Body of pancreas (tissue), 4 donors: ENCODE data around the gene POR. TPM values are rescaled to one million over a fixed set of nuclear protein-coding genes. Genes with fewer than 3 reads are reported as not detected.

ENCODE experiments used
- ATAC-seq: fragments of 150-250 bp; one replicate; pipeline ENCODE4 v1.9.1; 2016
- DNase-seq, 4 donors: peaks; one replicate each; pipeline ENCODE4 v3.0.0-alpha.2; 2019
- H3K27ac ChIP-seq, 4 donors: fragments of 200-600 bp; sonication (generic); 1 replicate in 3 of 4; 2 replicates in 1 of 4; pipeline versions ENCODE4 v1.5.1 to v1.6.1; 2016 to 2019; ENCODE audit warnings: mild to moderate bottlenecking in 1 of 4, mixed read lengths in 1 of 4, moderate library complexity in 1 of 4
- H3K27me3 ChIP-seq, 2 donors: fragments of 200-600 bp; sonication (generic); one replicate each; pipeline ENCODE4 v1.6.0; 2016; ENCODE audit warnings: mild to moderate bottlenecking in 1 of 2
- H3K36me3 ChIP-seq, 2 donors: fragments of 200-600 bp; sonication (generic); replicated peaks in 1 of 2; 2 replicates each; pipeline ENCODE4 v1.5.1; 2016; ENCODE audit warnings: low read depth in 2 of 2; ENCODE audit not compliant: insufficient read depth in 1 of 2
- H3K4me1 ChIP-seq: fragments of 200-600 bp; sonication (generic); one replicate; pipeline ENCODE4 v1.6.0; 2016
- H3K4me3 ChIP-seq, 2 donors: fragments of 200-600 bp; sonication (generic); 1 replicate in 1 of 2; 2 replicates in 1 of 2; pipeline ENCODE4 v1.5.1; 2016 to 2019
- H3K9me3 ChIP-seq, 3 donors: fragments of 200-600 bp; sonication (generic); 1 replicate in 2 of 3; 2 replicates in 1 of 3; pipeline ENCODE4 v1.5.1; 2016
- POLR2A ChIP-seq, 3 donors: fragments of 450-650 bp; IDR thresholded peaks; one replicate each; pipeline ENCODE4 v1.6.1; 2016; ENCODE audit warnings: antibody characterized with exemption in 3 of 3, mild to moderate bottlenecking in 2 of 3
- WGBS, 2 donors: methylation state at CpG; one replicate each; pipeline ENCODE4 v1.1.5; 2017; 5-methylcytosine and 5-hydroxymethylcytosine counted together
- intact Hi-C: fragments of 100-400 bp; cut with DNase I; formaldehyde crosslinking; loops from one replicate; pipeline ENCODE4 v1.15.1; 2023
- total RNA-seq, 2 donors: library from RNA; depleted of rRNA; stranded (reverse); fragments of >200 nt; gene quantifications; one replicate each; pipeline ENCODE4 v1.1.0, GENCODE V29; 2016
- TF ChIP-seq, protein P1 (sequence below), 7 experiments: fragments of 450-650 bp in 4 of 7; fragments of 200-600 bp in 3 of 7; sonication (generic) in 3 of 7; IDR thresholded peaks; one replicate each; pipeline ENCODE4 v1.5.1; 2016 to 2019; ENCODE audit warnings: antibody characterized with exemption in 7 of 7

The POR gene
- total RNA-seq, 2 donors from 2014 or later: 54.2 to 118 TPM

DNA sequence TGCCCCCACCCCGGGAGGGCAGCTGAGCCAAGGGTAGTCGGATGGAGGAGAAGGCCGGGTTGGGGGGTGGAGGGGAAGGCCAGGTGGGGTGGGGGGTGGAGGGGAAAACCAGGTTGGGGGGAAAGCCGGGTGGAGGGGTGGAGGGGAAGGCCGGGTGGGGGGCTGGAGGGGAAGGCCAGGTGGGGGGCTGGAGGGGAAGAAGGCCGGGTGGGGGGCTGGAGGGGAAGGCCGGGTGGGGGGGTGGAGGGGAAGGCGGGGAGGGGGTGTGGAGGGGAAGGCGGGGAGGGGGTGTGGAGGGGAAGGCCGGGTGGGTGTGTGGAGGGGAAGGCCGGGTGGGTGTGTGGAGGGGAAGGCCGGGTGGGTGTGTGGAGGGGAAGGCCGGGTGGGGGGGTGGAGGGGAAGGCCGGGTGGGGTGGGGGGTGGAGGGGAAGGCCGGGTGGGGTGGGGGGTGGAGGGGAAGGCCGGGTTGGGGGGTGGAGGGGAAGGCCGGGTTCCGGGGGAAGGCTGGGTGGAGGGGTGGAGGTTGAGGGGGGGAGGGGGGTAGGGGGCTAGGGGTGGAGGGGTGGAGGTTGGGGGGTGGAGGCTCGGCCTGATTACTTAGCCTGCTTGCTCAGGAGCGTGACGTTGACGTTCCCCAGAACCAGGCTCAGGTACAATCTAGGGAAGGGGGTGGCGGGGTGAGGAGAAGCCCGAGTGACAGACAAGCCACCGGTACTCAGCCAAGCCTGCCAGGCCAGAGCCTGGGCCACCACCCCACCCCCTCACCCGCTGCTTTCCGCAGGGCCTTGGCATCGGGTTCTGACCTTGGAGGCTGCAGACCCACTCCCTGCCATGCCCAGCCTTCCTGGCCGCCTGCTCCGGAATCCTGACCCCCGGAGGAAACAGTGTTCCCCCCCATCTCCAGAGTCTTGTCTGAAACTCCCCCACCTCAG lies 73.9 kb downstream of the POR start:
- no peaks in the 10 kb centered on the region for H3K27me3 ChIP-seq
- WGBS, 2 donors: 20 to 22% methylated on average over 13 to 16 of the region's 31 CpGs
- H3K4me1 ChIP-seq: peaks cover 44% of the 10 kb centered on the region
- peak; percentile 67 for ATAC-seq
- H3K36me3 ChIP-seq: peaks cover 0 to 15% of the 10 kb centered on the region in 2 donors
- TF ChIP-seq, protein P1, sequence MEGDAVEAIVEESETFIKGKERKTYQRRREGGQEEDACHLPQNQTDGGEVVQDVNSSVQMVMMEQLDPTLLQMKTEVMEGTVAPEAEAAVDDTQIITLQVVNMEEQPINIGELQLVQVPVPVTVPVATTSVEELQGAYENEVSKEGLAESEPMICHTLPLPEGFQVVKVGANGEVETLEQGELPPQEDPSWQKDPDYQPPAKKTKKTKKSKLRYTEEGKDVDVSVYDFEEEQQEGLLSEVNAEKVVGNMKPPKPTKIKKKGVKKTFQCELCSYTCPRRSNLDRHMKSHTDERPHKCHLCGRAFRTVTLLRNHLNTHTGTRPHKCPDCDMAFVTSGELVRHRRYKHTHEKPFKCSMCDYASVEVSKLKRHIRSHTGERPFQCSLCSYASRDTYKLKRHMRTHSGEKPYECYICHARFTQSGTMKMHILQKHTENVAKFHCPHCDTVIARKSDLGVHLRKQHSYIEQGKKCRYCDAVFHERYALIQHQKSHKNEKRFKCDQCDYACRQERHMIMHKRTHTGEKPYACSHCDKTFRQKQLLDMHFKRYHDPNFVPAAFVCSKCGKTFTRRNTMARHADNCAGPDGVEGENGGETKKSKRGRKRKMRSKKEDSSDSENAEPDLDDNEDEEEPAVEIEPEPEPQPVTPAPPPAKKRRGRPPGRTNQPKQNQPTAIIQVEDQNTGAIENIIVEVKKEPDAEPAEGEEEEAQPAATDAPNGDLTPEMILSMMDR (IDR thresholded peaks at IDR 0.05): no peak
- TF ChIP-seq POLR2A (IDR thresholded peaks at IDR 0.05): no peak
- H3K4me3 ChIP-seq: no peak overlapping the region
- intact Hi-C loops: no loop called here
- no peaks in the 10 kb centered on the region for H3K9me3 ChIP-seq
- peak overlapping the region; percentile 50 to 95 (median 86) for H3K27ac ChIP-seq
- DNase-seq: peak; percentile 74 to 89 (median 84)

DNA sequence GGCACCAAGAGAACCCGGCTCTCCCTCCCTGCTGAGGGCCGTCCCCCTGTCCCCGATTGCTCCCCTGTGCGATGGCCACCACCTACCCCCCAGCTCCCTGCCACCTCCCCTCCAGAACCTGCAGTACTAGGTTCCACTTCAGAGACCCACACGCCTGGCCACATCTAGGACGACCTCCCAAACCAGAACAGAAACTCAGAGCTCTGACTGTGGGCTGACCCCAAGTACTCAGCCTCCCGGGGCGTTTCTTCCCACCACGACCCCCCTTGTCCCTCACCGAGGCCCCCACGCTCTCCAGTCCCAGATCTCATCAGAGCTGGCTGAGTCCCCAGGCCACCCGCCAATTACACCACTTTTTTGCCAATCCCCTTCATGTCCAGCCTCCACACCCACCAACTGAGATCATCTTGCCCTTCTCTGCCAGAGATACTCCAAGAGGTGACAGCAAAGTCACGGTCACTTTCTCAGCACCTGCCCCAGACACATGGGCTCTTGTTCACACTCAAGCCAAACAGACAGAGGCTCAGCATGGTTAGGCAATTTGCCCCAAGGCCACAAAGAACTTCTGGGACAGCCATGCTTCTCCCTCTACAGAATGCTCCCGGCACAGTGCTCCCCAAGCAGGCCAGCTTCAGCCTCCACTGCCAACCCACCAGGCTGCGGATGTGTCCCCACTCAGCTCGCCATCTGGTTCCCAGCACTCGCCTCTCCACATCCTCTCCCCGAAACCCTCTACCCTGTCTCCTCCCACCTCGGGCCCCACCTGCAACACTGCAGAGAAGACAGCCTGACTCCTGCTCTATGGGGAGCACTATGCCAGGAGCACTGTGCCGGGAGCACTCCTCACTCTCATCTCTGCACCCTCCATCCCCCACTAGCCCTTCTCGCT lies 74.8 kb downstream of the POR start:
- peak overlapping the region; percentile 50 to 95 (median 86) for H3K27ac ChIP-seq
- H3K9me3 ChIP-seq: no peaks in the 10 kb centered on the region
- H3K27me3 ChIP-seq: no peaks in the 10 kb centered on the region
- 37 to 40% methylated on average over 16 to 21 of the region's 21 CpGs for WGBS, 2 donors
- H3K4me1 ChIP-seq: peaks cover 46% of the 10 kb centered on the region
- ATAC-seq (peak; percentile 6), DNase-seq (peak; percentile 52 to 69 (median 58))
- intact Hi-C loops: no loop called here
- peak in 1 of 3 donors; percentile 8 for TF ChIP-seq POLR2A (IDR thresholded peaks at IDR 0.05)
- TF ChIP-seq, protein P1 (IDR thresholded peaks at IDR 0.05): no peak
- peaks cover 0 to 11% of the 10 kb centered on the region in 2 donors for H3K36me3 ChIP-seq
- no peak overlapping the region for H3K4me3 ChIP-seq

- H3K4me3 ChIP-seq: no peak overlapping the region
- H3K36me3 ChIP-seq: peaks cover 0 to 1% of the 10 kb centered on the region in 2 donors
- ATAC-seq (no peak), DNase-seq (no peak)
- H3K27ac ChIP-seq: peak overlapping the region in 3 of 4 donors; percentile 83 to 95 (median 90)
- no peaks in the 10 kb centered on the region for H3K9me3 ChIP-seq
- 94 to 95% methylated on average over 8 to 9 of the region's 9 CpGs for WGBS, 2 donors
- H3K4me1 ChIP-seq: peaks cover 55% of the 10 kb centered on the region
- TF ChIP-seq POLR2A (IDR thresholded peaks at IDR 0.05): no peak
- TF ChIP-seq, protein P1 (IDR thresholded peaks at IDR 0.05): no peak
- no peaks in the 10 kb centered on the region for H3K27me3 ChIP-seq
- intact Hi-C loops: no loop called here
These were observed 76.7 kb downstream of the POR start for GRCh38 chr7:75991531-75992082.

DNA sequence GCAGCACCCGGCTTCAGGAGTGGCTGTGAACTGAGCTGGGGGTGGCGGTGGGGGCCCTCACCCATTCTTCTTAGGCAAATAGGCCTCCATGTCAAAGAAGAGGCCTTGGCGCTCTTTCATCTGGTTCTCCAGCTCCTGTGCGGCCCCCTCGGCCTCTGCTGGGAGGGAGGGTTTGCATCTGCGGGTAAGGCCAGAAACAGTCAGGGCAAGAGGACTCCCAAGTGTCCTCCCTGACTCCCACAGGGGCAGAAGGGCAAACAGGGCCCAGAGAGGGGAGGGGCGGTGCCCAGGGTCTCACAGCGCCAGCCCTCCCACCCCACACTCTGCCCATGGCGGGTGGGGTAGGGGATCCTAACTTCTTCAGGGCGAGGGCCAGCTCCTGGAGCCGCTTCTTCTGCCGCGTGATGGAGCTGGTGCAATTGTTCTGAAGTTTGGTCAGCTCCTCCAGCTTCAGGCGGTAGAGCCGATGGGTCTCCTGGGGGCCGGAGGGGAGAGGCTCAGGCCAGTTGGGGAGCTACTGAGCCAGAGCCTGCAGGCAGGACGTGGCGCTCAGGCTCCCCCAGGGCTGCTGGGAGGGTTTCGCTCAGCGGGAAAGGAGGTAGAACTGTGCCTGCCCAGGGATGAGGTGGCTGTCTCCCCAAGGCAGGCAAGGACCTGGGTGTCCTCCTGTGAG lies 77.3 kb downstream of the POR start:
- TF ChIP-seq POLR2A (IDR thresholded peaks at IDR 0.05): no peak
- TF ChIP-seq, protein P1 (IDR thresholded peaks at IDR 0.05): no peak
- peaks cover 0 to 1% of the 10 kb centered on the region in 2 donors for H3K36me3 ChIP-seq
- H3K9me3 ChIP-seq: no peaks in the 10 kb centered on the region
- DNase-seq (no peak), ATAC-seq (no peak)
- WGBS, 2 donors: 89 to 96% methylated on average over 9 to 19 of the region's 20 CpGs
- no peaks in the 10 kb centered on the region for H3K27me3 ChIP-seq
- peaks cover 55% of the 10 kb centered on the region for H3K4me1 ChIP-seq
- no peak overlapping the region for H3K4me3 ChIP-seq
- intact Hi-C loops: no loop called here
- peak overlapping the region in 3 of 4 donors; percentile 83 to 95 (median 90) for H3K27ac ChIP-seq
